HCT116 (cell line): ENCODE results near the gene TENM3. TPM values are rescaled to one million over a fixed set of nuclear protein-coding genes. Genes with fewer than 3 reads are reported as not detected.

Experiments
- ATAC-seq: fragments of 200-7000 bp; cut with Tn5 transposase; 2 replicates; pipeline ENCODE4 v1.9.1; 2020; ENCODE audit warnings: mild to moderate bottlenecking, moderate library complexity
- BruUV-seq: library from RNA; stranded (reverse); fragments of 400-500 nt; replicated peaks from 2 replicates; lab custom pipeline; 2021; lab: Mats Ljungman, UMichigan
- CTCF ChIA-PET: fragments of 300-600 bp; sonication (Branson Sonifier 250); formaldehyde crosslinking; loops from one replicate; lab custom pipeline; 2021; ENCODE audit warnings: antibody characterized with exemption; lab: Charles Lee
- POLR2A ChIA-PET: fragments of 300-600, 350-600 bp; sonication (Branson Sonifier 250); formaldehyde crosslinking; loops from one replicate; lab custom pipeline; 2021; ENCODE audit warnings: antibody characterized with exemption; lab: Charles Lee
- RAD21 ChIA-PET, 2 experiments: fragments of 300-600 bp; sonication (Branson Sonifier 250); formaldehyde crosslinking; loops; one replicate each; lab custom pipeline; 2023; ENCODE audit warnings: low total read pairs in 2 of 2; ENCODE audit not compliant: uncharacterized antibody in 2 of 2, unreplicated experiment in 2 of 2, low non-redundant PET in 1 of 2; lab: Charles Lee
- DNase-seq: peaks from one replicate; pipeline ENCODE4 v3.0.0-alpha.2; 2010; ENCODE audit warnings: low read depth, low spot score
- H2AFZ ChIP-seq: fragments of 200-600 bp; shearing (Covaris generic), sonication (generic); 2 replicates; pipeline ENCODE4 v1.6.1; 2017; ENCODE audit warnings: low read depth, mixed run types, mixed read lengths, antibody characterized with exemption, low read length; ENCODE audit not compliant: poor library complexity, severe bottlenecking
- H3K27ac ChIP-seq: 2 replicates; pipeline ENCODE4 v1.5.1; 2012; ENCODE audit warnings: low read depth, low read length
- H3K27me3 ChIP-seq: fragments of 200-600 bp; sonication (generic); 2 replicates; pipeline ENCODE4 v1.6.1; 2016; ENCODE audit warnings: mixed run types, low read length, mixed read lengths; ENCODE audit not compliant: insufficient read depth
- H3K36me3 ChIP-seq, 2 experiments: fragments of 200-500 bp in 1 of 2; fragments of 200-600 bp in 1 of 2; sonication (Bioruptor generic) in 1 of 2; sonication (generic) in 1 of 2; 2 replicates each; pipeline versions ENCODE4 v1.5.1 to v1.6.1; 2014 to 2016; ENCODE audit warnings: low read length in 2 of 2, inconsistent platforms in 1 of 2, mixed read lengths in 1 of 2, mixed run types in 1 of 2; ENCODE audit not compliant: insufficient read depth in 2 of 2, control insufficient read depth in 1 of 2
- H3K4me1 ChIP-seq, 2 experiments: fragments of 200-600 bp in 1 of 2; sonication (generic) in 1 of 2; 2 replicates each; pipeline versions ENCODE4 v1.5.1 to v1.6.1; 2012 to 2017; ENCODE audit warnings: low read length in 2 of 2, inconsistent platforms in 1 of 2, mild to moderate bottlenecking in 1 of 2, mixed read lengths in 1 of 2, mixed run types in 1 of 2, moderate library complexity in 1 of 2; ENCODE audit not compliant: insufficient read depth in 2 of 2, control insufficient read depth in 1 of 2
- H3K4me2 ChIP-seq: fragments of 200-600 bp; sonication (generic); 2 replicates; pipeline ENCODE4 v1.6.1; 2017; ENCODE audit warnings: mixed run types, low read length, mixed read lengths
- H3K4me3 ChIP-seq, 2 experiments: fragments of 200-600 bp in 1 of 2; sonication (generic) in 1 of 2; replicated peaks in 1 of 2; 2 replicates each; pipeline ENCODE4 v1.5.1; 2011 to 2016; ENCODE audit warnings: low read length in 2 of 2, control low read depth in 1 of 2, low read depth in 1 of 2, mild to moderate bottlenecking in 1 of 2, mixed read lengths in 1 of 2, mixed run types in 1 of 2
- H3K79me2 ChIP-seq: fragments of 200-600 bp; sonication (generic); 2 replicates; pipeline ENCODE4 v1.6.1; 2017; ENCODE audit warnings: mild to moderate bottlenecking, mixed run types, low read length, moderate library complexity, mixed read lengths; ENCODE audit not compliant: insufficient read depth
- H3K9ac ChIP-seq: fragments of 200-600 bp; sonication (generic); 2 replicates; pipeline ENCODE4 v1.6.1; 2016; ENCODE audit warnings: low read length, mixed read lengths
- H3K9me2 ChIP-seq: fragments of 200-600 bp; sonication (generic), shearing (Covaris generic); 2 replicates; pipeline ENCODE4 v1.6.1; 2017; ENCODE audit warnings: mixed run types, mild to moderate bottlenecking, moderate library complexity; ENCODE audit not compliant: insufficient read depth
- H3K9me3 ChIP-seq, 2 experiments: fragments of 200-500 bp in 1 of 2; fragments of 200-600 bp in 1 of 2; sonication (Bioruptor generic) in 1 of 2; sonication (generic) in 1 of 2; 2 replicates each; pipeline ENCODE4 v1.6.1; 2014 to 2017; ENCODE audit warnings: low read length in 2 of 2, mixed read lengths in 2 of 2, inconsistent platforms in 1 of 2, low read depth in 1 of 2, mild to moderate bottlenecking in 1 of 2, mixed run types in 1 of 2, moderate library complexity in 1 of 2; ENCODE audit not compliant: control insufficient read depth in 1 of 2, insufficient read depth in 1 of 2
- H4K20me1 ChIP-seq: fragments of 200-600 bp; sonication (generic), shearing (Covaris generic); 2 replicates; pipeline ENCODE4 v1.6.1; 2017; ENCODE audit warnings: mixed run types, mild to moderate bottlenecking, moderate library complexity; ENCODE audit not compliant: insufficient read depth
- CEBPB ChIP-seq: IDR thresholded peaks from 2 replicates; pipeline ENCODE4 v1.6.1; 2012; ENCODE audit warnings: low read depth
- ELF1 ChIP-seq: IDR thresholded peaks from 2 replicates; pipeline ENCODE4 v1.6.1; 2012; ENCODE audit warnings: low read depth, borderline replicate concordance
- EZH2 ChIP-seq: fragments of 200-600 bp; sonication (generic); IDR thresholded peaks from 2 replicates; pipeline ENCODE4 v1.6.1; 2017; ENCODE audit warnings: antibody characterized with exemption, mixed run types
- EZH2phosphoT487 ChIP-seq: fragments of 200-600 bp; IDR thresholded peaks from 2 replicates; pipeline ENCODE4 v1.6.1; 2018; ENCODE audit warnings: antibody characterized with exemption, borderline replicate concordance
- POLR2A ChIP-seq: IDR thresholded peaks from 2 replicates; pipeline ENCODE4 v1.7.0; 2011; ENCODE audit warnings: borderline replicate concordance; ENCODE audit not compliant: insufficient read depth, insufficient read length; ENCODE audit errors: extremely low read depth
- POLR2AphosphoS5 ChIP-seq: IDR thresholded peaks from 2 replicates; pipeline ENCODE4 v1.6.1; 2011; ENCODE audit warnings: mild to moderate bottlenecking, low read depth, low read length, moderate library complexity
- RAD21 ChIP-seq: IDR thresholded peaks from 2 replicates; pipeline ENCODE4 v1.6.1; 2012; ENCODE audit warnings: low read depth, mild to moderate bottlenecking
- SIN3A ChIP-seq: IDR thresholded peaks from 2 replicates; pipeline ENCODE4 v1.6.1; 2012; ENCODE audit warnings: low read depth
- SRF ChIP-seq: IDR thresholded peaks from 2 replicates; pipeline ENCODE4 v1.6.1; 2012; ENCODE audit warnings: low read depth
- TCF7L2 ChIP-seq: IDR thresholded peaks from 2 replicates; pipeline ENCODE4 v1.7.0; 2011; ENCODE audit warnings: borderline replicate concordance, inconsistent platforms; ENCODE audit not compliant: insufficient read depth, insufficient read length; ENCODE audit errors: extremely low read depth
- YY1 ChIP-seq: IDR thresholded peaks from 2 replicates; pipeline ENCODE4 v1.6.1; 2011; ENCODE audit warnings: low read length, low read depth, moderate library complexity, mild to moderate bottlenecking; ENCODE audit not compliant: insufficient replicate concordance; ENCODE audit errors: extremely low read depth
- ZFX ChIP-seq: fragments of 450-650 bp; IDR thresholded peaks from 2 replicates; pipeline ENCODE4 v1.6.1; 2017
- ZNF274 ChIP-seq: fragments of 200-500 bp; sonication (Bioruptor generic); IDR thresholded peaks from 2 replicates; pipeline ENCODE4 v1.6.1; 2014; ENCODE audit warnings: mild to moderate bottlenecking, low read depth, low read length, inconsistent platforms
- intact Hi-C: fragments of 100-400 bp; cut with micrococcal nuclease; formaldehyde crosslinking; loops from 2 replicates; pipeline ENCODE4 v1.10.0; 2022
- total RNA-seq: library from RNA; stranded (reverse); gene quantifications from one replicate; pipeline ENCODE4 v1.2.1, GENCODE V29; 2021; ENCODE audit not compliant: unreplicated experiment
- TF ChIP-seq, protein P1 (sequence below): IDR thresholded peaks from 2 replicates; pipeline ENCODE4 v1.6.1; 2012
- TF ChIP-seq, protein P2 (sequence below), 3 experiments: fragments of 200-600 bp in 1 of 3; sonication (generic) in 1 of 3; IDR thresholded peaks in 2 of 3; conservative IDR thresholded peaks in 1 of 3; 2 replicates each; pipeline ENCODE4 v1.5.1; 2012 to 2017; ENCODE audit warnings: low read depth in 2 of 3, low read length in 2 of 3, antibody characterized with exemption in 1 of 3, borderline replicate concordance in 1 of 3, control low read depth in 1 of 3, mild to moderate bottlenecking in 1 of 3, mixed read lengths in 1 of 3, mixed run types in 1 of 3, moderate library complexity in 1 of 3; ENCODE audit not compliant: insufficient read depth in 1 of 3

The TENM3 gene
- total RNA-seq, 1 experiment from 2014 or later: 0.54 TPM

DNA sequence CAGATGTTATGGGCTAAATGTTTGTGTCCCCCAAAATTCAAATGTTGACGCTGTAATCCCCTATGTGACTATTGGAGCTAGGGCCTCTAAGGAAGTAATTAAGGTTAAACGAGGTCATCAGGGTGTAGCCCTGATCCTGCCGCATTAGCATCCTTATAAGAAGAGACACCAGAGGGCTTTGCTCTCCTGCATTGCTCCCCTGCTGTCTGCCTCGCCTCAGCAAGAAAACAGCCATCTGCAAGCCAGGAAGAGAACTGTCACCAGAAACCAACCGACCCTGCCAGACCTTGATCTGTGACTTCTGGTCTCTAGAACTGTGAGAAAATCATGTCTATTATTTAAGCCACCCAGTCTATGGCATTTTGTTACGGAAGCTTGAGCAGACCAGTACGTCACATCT lies 342.1 kb downstream of the TENM3 start (continued):
- TF ChIP-seq POLR2AphosphoS5 (no peak), ZFX (no peak)

DNA sequence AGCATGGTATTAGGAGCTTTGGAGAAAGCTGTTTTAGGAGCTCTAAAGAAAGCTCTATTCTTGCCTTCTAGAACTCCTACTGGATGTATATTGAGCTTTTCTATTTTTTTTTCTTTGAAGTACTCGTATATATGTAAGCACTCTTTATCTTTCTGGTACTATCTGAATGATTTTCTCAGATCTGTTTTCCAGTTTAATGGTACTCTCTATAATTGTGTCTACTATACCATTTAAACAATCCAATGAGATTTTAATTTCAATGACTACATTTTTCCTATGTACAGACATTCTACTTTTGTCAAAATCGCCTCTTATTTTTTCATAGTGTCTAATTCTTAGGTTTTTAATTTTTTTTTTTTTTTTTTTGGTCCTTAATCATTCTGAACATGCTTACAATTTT lies 345.9 kb downstream of the TENM3 start:
- no peaks in the 10 kb centered on the region for H3K4me1 ChIP-seq
- POLR2A ChIA-PET: no interaction called here
- no peak overlapping the region for H3K4me3 ChIP-seq
- H3K79me2 ChIP-seq: no peaks in the 10 kb centered on the region
- peaks cover 27% of the 10 kb centered on the region for H3K27me3 ChIP-seq
- intact Hi-C loops: no loop called here
- H4K20me1 ChIP-seq: no peaks in the 10 kb centered on the region
- no peaks in the 10 kb centered on the region for H3K9me2 ChIP-seq
- CTCF ChIA-PET: no interaction called here
- DNase-seq: no peak
- no peak overlapping the region for H3K4me2 ChIP-seq
- no peak for ATAC-seq
- no peak overlapping the region for H2AFZ ChIP-seq
- H3K36me3 ChIP-seq: no peaks in the 10 kb centered on the region
- RAD21 ChIA-PET: no interaction called here
- H3K27ac ChIP-seq: no peak overlapping the region
- BruUV-seq: no TSS peak
- H3K9ac ChIP-seq: no peak overlapping the region
- TF ChIP-seq SRF: no peak
- no peak for TF ChIP-seq TCF7L2
- no peak for TF ChIP-seq ZNF274
- TF ChIP-seq, protein P1, sequence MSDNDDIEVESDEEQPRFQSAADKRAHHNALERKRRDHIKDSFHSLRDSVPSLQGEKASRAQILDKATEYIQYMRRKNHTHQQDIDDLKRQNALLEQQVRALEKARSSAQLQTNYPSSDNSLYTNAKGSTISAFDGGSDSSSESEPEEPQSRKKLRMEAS: no peak
- TF ChIP-seq POLR2AphosphoS5: no peak
- TF ChIP-seq SIN3A: no peak
- no peak for TF ChIP-seq POLR2A
- no peak for TF ChIP-seq YY1
- TF ChIP-seq ELF1: no peak
- TF ChIP-seq RAD21: no peak
- TF ChIP-seq EZH2: no peak
- TF ChIP-seq, protein P2, sequence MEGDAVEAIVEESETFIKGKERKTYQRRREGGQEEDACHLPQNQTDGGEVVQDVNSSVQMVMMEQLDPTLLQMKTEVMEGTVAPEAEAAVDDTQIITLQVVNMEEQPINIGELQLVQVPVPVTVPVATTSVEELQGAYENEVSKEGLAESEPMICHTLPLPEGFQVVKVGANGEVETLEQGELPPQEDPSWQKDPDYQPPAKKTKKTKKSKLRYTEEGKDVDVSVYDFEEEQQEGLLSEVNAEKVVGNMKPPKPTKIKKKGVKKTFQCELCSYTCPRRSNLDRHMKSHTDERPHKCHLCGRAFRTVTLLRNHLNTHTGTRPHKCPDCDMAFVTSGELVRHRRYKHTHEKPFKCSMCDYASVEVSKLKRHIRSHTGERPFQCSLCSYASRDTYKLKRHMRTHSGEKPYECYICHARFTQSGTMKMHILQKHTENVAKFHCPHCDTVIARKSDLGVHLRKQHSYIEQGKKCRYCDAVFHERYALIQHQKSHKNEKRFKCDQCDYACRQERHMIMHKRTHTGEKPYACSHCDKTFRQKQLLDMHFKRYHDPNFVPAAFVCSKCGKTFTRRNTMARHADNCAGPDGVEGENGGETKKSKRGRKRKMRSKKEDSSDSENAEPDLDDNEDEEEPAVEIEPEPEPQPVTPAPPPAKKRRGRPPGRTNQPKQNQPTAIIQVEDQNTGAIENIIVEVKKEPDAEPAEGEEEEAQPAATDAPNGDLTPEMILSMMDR (IDR thresholded peaks at IDR 0.05 in 2 of 3, conservative IDR thresholded peaks at IDR 0.05 in 1 of 3; ENCODE audit: borderline replicate concordance in 1 of 3, insufficient read depth in 1 of 3, low read depth in 2 of 3, low read length in 2 of 3): no peak
- TF ChIP-seq CEBPB: no peak
- TF ChIP-seq EZH2phosphoT487: no peak
- TF ChIP-seq, all 23 proteins: peak for 0
- no peaks in the 10 kb centered on the region for H3K9me3 ChIP-seq
